ENCODE results near the gene CFAP99. TPM values are rescaled to one million over a fixed set of nuclear protein-coding genes. Genes with fewer than 3 reads are reported as not detected.
"Not testable (repeated sequence)": the region's sequence is repeated elsewhere in the genome, so short reads cannot be mapped to it uniquely, and the experiment has no call there.

The CFAP99 gene
- total RNA-seq, 1 donor from 2014 or later: not detected

DNA sequence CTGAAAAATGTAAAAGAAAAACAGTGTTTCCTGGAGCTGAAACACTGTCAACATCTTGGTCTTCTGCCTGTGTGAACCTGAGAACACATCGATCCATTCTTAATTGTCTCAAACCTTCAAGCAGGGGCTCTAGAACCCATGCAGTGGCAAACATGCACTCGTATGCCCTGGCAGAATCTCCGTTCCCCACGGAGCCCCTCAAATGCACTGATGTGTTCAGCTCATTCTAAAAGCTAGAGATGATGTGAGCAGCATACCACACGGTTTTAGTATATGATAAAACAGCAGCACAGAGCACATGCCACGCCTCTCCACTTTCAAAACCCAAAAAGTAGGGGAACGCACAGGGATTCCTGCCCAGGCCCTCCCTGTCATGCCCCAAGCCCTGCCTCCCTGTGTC, 45.2 kb upstream of the CFAP99 start:
- peaks cover 7% of the 10 kb centered on the region for H3K9me3 Mint-ChIP-seq (ENCODE audit: low read depth)
- no peak overlapping the region for H3K27ac Mint-ChIP-seq (ENCODE audit: unreplicated experiment)
- H3K36me3 Mint-ChIP-seq (ENCODE audit: low read depth): peaks cover 6% of the 10 kb centered on the region
- H3K27me3 Mint-ChIP-seq (ENCODE audit: low read depth): peaks cover 48% of the 10 kb centered on the region
- TF ChIP-seq, protein P1, sequence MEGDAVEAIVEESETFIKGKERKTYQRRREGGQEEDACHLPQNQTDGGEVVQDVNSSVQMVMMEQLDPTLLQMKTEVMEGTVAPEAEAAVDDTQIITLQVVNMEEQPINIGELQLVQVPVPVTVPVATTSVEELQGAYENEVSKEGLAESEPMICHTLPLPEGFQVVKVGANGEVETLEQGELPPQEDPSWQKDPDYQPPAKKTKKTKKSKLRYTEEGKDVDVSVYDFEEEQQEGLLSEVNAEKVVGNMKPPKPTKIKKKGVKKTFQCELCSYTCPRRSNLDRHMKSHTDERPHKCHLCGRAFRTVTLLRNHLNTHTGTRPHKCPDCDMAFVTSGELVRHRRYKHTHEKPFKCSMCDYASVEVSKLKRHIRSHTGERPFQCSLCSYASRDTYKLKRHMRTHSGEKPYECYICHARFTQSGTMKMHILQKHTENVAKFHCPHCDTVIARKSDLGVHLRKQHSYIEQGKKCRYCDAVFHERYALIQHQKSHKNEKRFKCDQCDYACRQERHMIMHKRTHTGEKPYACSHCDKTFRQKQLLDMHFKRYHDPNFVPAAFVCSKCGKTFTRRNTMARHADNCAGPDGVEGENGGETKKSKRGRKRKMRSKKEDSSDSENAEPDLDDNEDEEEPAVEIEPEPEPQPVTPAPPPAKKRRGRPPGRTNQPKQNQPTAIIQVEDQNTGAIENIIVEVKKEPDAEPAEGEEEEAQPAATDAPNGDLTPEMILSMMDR (IDR thresholded peaks at IDR 0.05): no peak
- DNase-seq (ENCODE audit: low spot score): no peak
- no peak overlapping the region for H3K4me3 Mint-ChIP-seq (ENCODE audit: unreplicated experiment)
- no peaks in the 10 kb centered on the region for H3K4me1 Mint-ChIP-seq (ENCODE audit: low read depth)

DNA sequence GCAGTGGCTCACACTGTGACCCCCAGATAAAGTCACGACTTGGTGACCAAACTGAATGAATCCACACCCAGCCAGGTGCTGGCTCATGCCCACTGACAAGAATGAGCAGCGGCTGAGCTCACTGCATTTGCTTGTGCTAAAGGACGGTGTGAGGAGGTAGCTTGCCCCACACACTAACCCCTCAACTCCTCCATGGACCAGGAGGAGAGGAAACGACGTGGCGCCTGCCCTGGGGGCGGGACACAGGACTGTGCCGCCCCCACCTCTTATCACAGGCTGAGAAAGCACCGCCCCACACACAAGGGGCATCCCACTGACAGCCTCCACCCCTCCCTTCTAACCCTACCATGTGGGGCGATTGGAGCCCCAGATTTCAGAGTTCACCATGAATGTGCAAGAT, 43.3 kb upstream of the CFAP99 start:
- TF ChIP-seq, protein P1 (IDR thresholded peaks at IDR 0.05): no peak
- Mint-ChIP-seq H3K4me3 (ENCODE audit: unreplicated experiment) (no peak overlapping the region), H3K36me3 (ENCODE audit: low read depth) (peaks cover 5% of the 10 kb centered on the region)

DNA sequence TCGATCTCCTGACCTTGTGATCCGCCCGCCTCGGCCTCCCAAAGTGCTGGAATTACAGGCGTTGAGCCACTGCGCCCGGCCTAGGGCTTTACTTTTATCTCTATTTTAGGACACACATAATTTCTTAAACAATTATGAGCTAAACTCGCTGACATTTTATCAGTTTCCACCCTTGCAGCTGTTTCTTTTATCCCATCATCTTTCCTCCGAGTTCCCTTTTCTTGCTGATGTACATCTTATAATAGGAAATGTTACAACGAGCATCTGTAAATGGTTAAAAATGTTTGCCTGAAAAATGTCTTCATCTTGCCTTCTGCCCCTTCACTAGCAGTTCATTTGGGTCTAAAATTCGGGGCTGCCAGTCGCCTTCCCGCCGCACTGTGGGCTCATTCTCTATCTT, 41.5 kb upstream of the CFAP99 start:
- Mint-ChIP-seq H3K27ac (ENCODE audit: unreplicated experiment) (no peak overlapping the region), H3K4me1 (ENCODE audit: low read depth) (no peaks in the 10 kb centered on the region), H3K36me3 (ENCODE audit: low read depth) (peaks cover 11% of the 10 kb centered on the region), H3K27me3 (ENCODE audit: low read depth) (peaks cover 52% of the 10 kb centered on the region), H3K4me3 (ENCODE audit: unreplicated experiment) (no peak overlapping the region), H3K9me3 (ENCODE audit: low read depth) (peaks cover 6% of the 10 kb centered on the region)
- no peak for DNase-seq (ENCODE audit: low spot score)
- TF ChIP-seq, protein P1 (IDR thresholded peaks at IDR 0.05): no peak

More for the DNA sequence above, 43.3 kb upstream of the CFAP99 start:
- Mint-ChIP-seq H3K27ac (ENCODE audit: unreplicated experiment) (no peak overlapping the region), H3K27me3 (ENCODE audit: low read depth) (peaks cover 54% of the 10 kb centered on the region), H3K4me1 (ENCODE audit: low read depth) (no peaks in the 10 kb centered on the region), H3K9me3 (ENCODE audit: low read depth) (no peaks in the 10 kb centered on the region)
- DNase-seq (ENCODE audit: low spot score): no peak

- peaks cover 11% of the 10 kb centered on the region for H3K36me3 Mint-ChIP-seq (ENCODE audit: low read depth)
- no peak overlapping the region for H3K27ac Mint-ChIP-seq (ENCODE audit: unreplicated experiment)
- no peak overlapping the region for H3K4me3 Mint-ChIP-seq (ENCODE audit: unreplicated experiment)
- TF ChIP-seq, protein P1 (IDR thresholded peaks at IDR 0.05): no peak
- no peaks in the 10 kb centered on the region for H3K4me1 Mint-ChIP-seq (ENCODE audit: low read depth)
- peaks cover 62% of the 10 kb centered on the region for H3K27me3 Mint-ChIP-seq (ENCODE audit: low read depth)
- peaks cover 6% of the 10 kb centered on the region for H3K9me3 Mint-ChIP-seq (ENCODE audit: low read depth)
- DNase-seq (ENCODE audit: low spot score): no peak
These were observed 40.4 kb upstream of the CFAP99 start for GRCh38 chr4:2378401-2378800.

DNA sequence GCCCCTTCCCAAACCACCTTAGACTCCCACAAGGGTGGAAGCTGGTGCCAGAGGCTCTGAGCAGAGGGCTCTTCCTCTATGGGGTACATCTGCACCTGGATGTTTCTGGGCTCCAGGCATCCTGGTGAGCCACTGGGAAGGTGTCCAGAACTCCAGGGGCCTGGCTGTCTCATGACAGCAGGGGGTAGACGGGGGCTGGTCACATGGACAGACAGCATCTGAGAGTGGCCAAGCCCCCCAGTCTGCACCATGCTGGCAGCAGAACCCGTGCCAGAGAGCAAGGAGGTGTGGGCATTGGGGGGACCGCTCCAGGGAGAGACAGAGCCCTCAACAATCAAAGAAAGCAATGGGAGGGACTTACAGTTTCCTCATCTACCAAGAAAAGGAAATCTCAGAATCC, 39.9 kb upstream of the CFAP99 start:
- Mint-ChIP-seq H3K9me3 (ENCODE audit: low read depth) (peaks cover 6% of the 10 kb centered on the region), H3K4me3 (ENCODE audit: unreplicated experiment) (no peak overlapping the region), H3K27ac (ENCODE audit: unreplicated experiment) (no peak overlapping the region), H3K36me3 (ENCODE audit: low read depth) (peaks cover 11% of the 10 kb centered on the region), H3K27me3 (ENCODE audit: low read depth) (peaks cover 62% of the 10 kb centered on the region), H3K4me1 (ENCODE audit: low read depth) (no peaks in the 10 kb centered on the region)
- TF ChIP-seq, protein P1 (IDR thresholded peaks at IDR 0.05): no peak
- no peak for DNase-seq (ENCODE audit: low spot score)

DNA sequence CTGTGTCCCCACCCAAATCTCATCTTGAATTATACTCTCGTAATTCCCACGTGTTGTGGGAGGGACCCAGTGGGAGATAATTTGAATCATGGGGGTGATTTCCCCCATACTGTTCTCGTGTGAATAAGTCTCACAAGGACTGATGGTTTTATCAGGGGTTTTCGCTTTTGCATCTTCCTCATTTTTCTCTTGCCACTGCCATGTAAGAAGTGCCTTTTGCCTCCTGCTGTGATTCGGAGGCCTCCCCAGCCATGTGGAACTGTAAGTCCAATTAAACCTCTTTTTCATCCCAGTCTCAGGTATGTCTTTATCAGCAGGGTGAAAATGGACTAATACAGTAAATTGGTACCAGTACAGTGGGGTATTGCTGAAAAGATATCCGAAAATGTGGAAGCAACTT, 38.2 kb upstream of the CFAP99 start:
- not testable (repeated sequence) for H3K9me3 Mint-ChIP-seq (ENCODE audit: low read depth); H3K27ac Mint-ChIP-seq (ENCODE audit: unreplicated experiment); H3K4me1 Mint-ChIP-seq (ENCODE audit: low read depth); H3K4me3 Mint-ChIP-seq (ENCODE audit: unreplicated experiment); DNase-seq (ENCODE audit: low spot score); H3K36me3 Mint-ChIP-seq (ENCODE audit: low read depth)
- H3K27me3 Mint-ChIP-seq (ENCODE audit: low read depth): peaks cover 61% of the 10 kb centered on the region

DNA sequence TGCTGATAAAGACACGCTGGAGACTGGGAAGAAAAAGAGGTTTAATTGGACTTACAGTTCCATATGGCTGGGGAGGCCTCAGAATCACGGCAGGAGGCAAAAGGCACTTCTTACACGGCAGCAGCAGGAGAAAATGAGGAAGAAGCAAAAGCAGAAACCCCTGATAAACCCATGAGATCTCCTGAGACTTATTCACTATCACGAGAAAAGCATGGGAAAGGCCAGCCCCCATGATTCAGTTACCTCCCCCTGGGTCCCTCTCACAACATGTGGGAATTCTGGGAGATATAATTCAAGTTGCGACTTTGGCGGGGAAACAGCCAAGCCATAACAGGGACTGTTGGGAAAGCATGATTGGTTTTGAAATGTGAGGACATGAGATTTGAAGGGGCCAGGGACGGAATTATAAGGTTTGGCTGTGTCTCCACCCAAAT, 36.0 kb upstream of the CFAP99 start:
- not testable (repeated sequence) for DNase-seq (ENCODE audit: low spot score); H3K36me3 Mint-ChIP-seq (ENCODE audit: low read depth); H3K4me1 Mint-ChIP-seq (ENCODE audit: low read depth); H3K9me3 Mint-ChIP-seq (ENCODE audit: low read depth); H3K4me3 Mint-ChIP-seq (ENCODE audit: unreplicated experiment); H3K27ac Mint-ChIP-seq (ENCODE audit: unreplicated experiment)
- peaks cover 64% of the 10 kb centered on the region for H3K27me3 Mint-ChIP-seq (ENCODE audit: low read depth)

- H3K4me3 Mint-ChIP-seq (ENCODE audit: unreplicated experiment); H3K9me3 Mint-ChIP-seq (ENCODE audit: low read depth); DNase-seq (ENCODE audit: low spot score); H3K27ac Mint-ChIP-seq (ENCODE audit: unreplicated experiment); H3K36me3 Mint-ChIP-seq (ENCODE audit: low read depth); H3K4me1 Mint-ChIP-seq (ENCODE audit: low read depth): not testable (repeated sequence)
- H3K27me3 Mint-ChIP-seq (ENCODE audit: low read depth): peaks cover 67% of the 10 kb centered on the region
These were observed 35.5 kb upstream of the CFAP99 start for GRCh38 chr4:2383220-2383631.
